Right lobe of liver (tissue), 6 donors: ENCODE data around the gene KRTAP20-4. TPM values are rescaled to one million over a fixed set of nuclear protein-coding genes. Genes with fewer than 3 reads are reported as not detected.

Experiments
- ATAC-seq, 4 donors: fragments of 200-7000 bp; cut with Tn5 transposase; one replicate each; pipeline ENCODE4 v1.9.1; 2020; ENCODE audit warnings: mild to moderate bottlenecking in 4 of 4, moderate library complexity in 4 of 4
- DNase-seq, 3 donors: peaks; one replicate each; pipeline ENCODE4 v3.0.0-alpha.2; 2020
- H3K27ac ChIP-seq, 3 donors: fragments of 200-600 bp; one replicate each; pipeline ENCODE4 v1.8.0; 2022
- H3K27me3 ChIP-seq, 2 donors: fragments of 200-600 bp; one replicate each; pipeline ENCODE4 v1.8.0; 2022
- H3K36me3 ChIP-seq, 4 donors: fragments of 200-600 bp; sonication (generic) in 1 of 4; one replicate each; pipeline versions ENCODE4 v1.5.1 to v1.8.0; 2017 to 2022; ENCODE audit warnings: control low read depth in 1 of 4
- H3K4me1 ChIP-seq, 4 donors: fragments of 200-600 bp; sonication (generic) in 1 of 4; one replicate each; pipeline versions ENCODE4 v1.5.1 to v1.8.0; 2017 to 2022; ENCODE audit warnings: control low read depth in 1 of 4
- H3K4me3 ChIP-seq, 3 donors: fragments of 200-600 bp; one replicate each; pipeline ENCODE4 v1.8.0; 2022
- H3K9me3 ChIP-seq, 4 donors: fragments of 200-600 bp; sonication (generic) in 1 of 4; one replicate each; pipeline versions ENCODE4 v1.5.1 to v1.8.0; 2017 to 2022; ENCODE audit warnings: control low read depth in 1 of 4
- CTCF ChIP-seq, 4 donors: fragments of 200-600 bp in 3 of 4; fragments of 450-650 bp in 1 of 4; IDR thresholded peaks; one replicate each; pipeline versions ENCODE4 v1.5.1 to v1.8.0; 2016 to 2022; ENCODE audit warnings: antibody characterized with exemption in 4 of 4, mild to moderate bottlenecking in 2 of 4
- POLR2A ChIP-seq: fragments of 450-650 bp; IDR thresholded peaks from one replicate; pipeline ENCODE4 v1.6.1; 2017; ENCODE audit warnings: antibody characterized with exemption, mild to moderate bottlenecking
- WGBS: methylation state at CpG from one replicate; pipeline ENCODE4 v1.1.6; 2018; ENCODE audit warnings: low coverage, low lambda C conversion rate; ENCODE audit not compliant: insufficient coverage; ENCODE audit errors: missing lambda C conversion rate; 5-methylcytosine and 5-hydroxymethylcytosine counted together
- intact Hi-C, 2 donors: fragments of 100-400 bp; cut with DNase I; formaldehyde crosslinking; loops; one replicate each; pipeline versions ENCODE4 v1.11.2 to v1.14.1; 2022
- total RNA-seq, 6 experiments: library from RNA; depleted of rRNA in 2 of 6; stranded (reverse); fragments of >200 nt in 2 of 6; fragmentation: NEBNext Ultra II Directional in 3 of 6; extraction: Animal tissue kit (Norgen Biotek cat#: 25700) in 3 of 6; gene quantifications; one replicate each; pipeline versions ENCODE4 v1.1.0 to v1.2.4, GENCODE V29; 2016 to 2023
- donor health status: DM: no; HTN: yes; CAD: no.
- donor health status: DM: no; HTN: no; CAD: no.
- donor health status: DM: no; HTN: no; CAD: no.
- donor health status: DM: no; HTN: yes; CAD: no.
- donor health status: DM: no; HTN: yes; CAD: no.

KRTAP20-4 gene
- total RNA-seq, 6 experiments from 2014 or later: not detected

- intact Hi-C loops: no loop called here
- ATAC-seq: no peak
- Histone ChIP-seq H3K27me3 (no peaks in the 10 kb centered on the region), H3K4me1 (no peaks in the 10 kb centered on the region), H3K27ac (no peak within 1 kb of the TSS), H3K36me3 (no peaks in the 10 kb centered on the region), H3K4me3 (no peak within 1 kb of the TSS), H3K9me3 (no peaks in the 10 kb centered on the region)
- no peak for DNase-seq
- no peak for TF ChIP-seq POLR2A
Measured at GRCh38 chr21:30590297-30590696, 30.1 kb upstream of the KRTAP20-4 start, which contains the start of gene KRTAP22-2. Gene KRTAP22-2, minus strand, starts transcription at chr21:30590397.

- no peak for DNase-seq
- no peaks in the 10 kb centered on the region for H3K4me1 ChIP-seq
- no peaks in the 10 kb centered on the region for H3K36me3 ChIP-seq
- no peaks in the 10 kb centered on the region for H3K27me3 ChIP-seq
- TF ChIP-seq CTCF (IDR thresholded peaks at IDR 0.05) (no peak), POLR2A (no peak)
- intact Hi-C loops: no loop called here
- ATAC-seq: no peak
- WGBS: 79% methylated on average over 3 of the region's 4 CpGs
- H3K9me3 ChIP-seq: no peaks in the 10 kb centered on the region
- no peak within 1 kb of the TSS for H3K4me3 ChIP-seq
- H3K27ac ChIP-seq: no peak within 1 kb of the TSS
Measured at GRCh38 chr21:30592140-30592539, 28.3 kb upstream of the KRTAP20-4 start, which contains the start of gene KRTAP6-3. Gene KRTAP6-3, plus strand, starts transcription at chr21:30592440. Its CDS starts 6 bp downstream, at chr21:30592446.

DNA sequence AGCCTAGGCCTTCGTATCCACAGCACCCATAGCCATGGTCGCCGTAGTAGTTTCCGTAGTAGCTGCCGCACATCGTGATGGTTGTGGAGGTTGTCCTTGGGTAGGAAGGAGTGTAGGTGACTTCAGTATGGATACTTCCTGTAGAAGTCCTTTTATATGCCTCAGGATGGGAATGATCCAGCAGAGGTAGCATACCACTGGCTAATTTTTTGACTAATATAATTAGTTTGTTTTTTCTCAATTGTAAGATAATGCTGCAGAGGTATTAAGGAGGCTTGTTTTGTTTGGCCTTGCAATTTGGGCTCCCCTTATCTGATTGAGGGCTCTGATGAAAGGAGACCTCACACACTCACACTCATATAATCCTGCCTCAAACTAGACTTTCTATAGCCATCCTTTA lies 21.6 kb upstream of the KRTAP20-4 start, which contains the start of gene KRTAP6-2:
Gene KRTAP6-2 (minus strand): TSS at position 101 of the 400 bp plus-strand sequence. CDS start 28 bp downstream, at position 73.
- no peaks in the 10 kb centered on the region for H3K27me3 ChIP-seq
- no peak for ATAC-seq
- WGBS: no CpG with 5 or more reads among the region's 6 CpGs

DNA sequence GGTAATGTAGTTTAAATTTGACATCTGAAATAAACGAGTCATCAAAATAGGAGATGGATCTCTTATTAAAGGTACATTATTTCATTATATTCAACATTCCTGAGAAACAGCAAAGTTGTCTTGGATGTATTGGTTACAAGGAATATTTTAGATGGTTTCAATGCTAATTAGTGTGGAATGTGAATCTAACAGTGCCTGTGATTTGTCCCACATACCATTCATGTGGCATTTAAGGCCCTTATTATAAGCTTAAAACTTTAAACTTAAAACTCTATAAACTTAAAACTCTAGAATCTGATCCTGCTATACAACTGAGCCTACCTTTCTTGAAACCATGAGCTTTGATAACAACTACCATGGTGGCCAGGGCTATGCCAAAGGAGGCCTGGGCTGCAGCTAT lies 19.6 kb upstream of the KRTAP20-4 start, which contains the start of gene KRTAP22-1:
Gene KRTAP22-1 (plus strand): TSS at position 301 of the 400 bp plus-strand sequence.
- WGBS: 17% methylated on average over 1 of the region's 1 CpG
- intact Hi-C loops: no loop called here

More for the DNA sequence above, 21.6 kb upstream of the KRTAP20-4 start, which contains the start of gene KRTAP6-2:
- H3K4me3 ChIP-seq: no peak within 1 kb of the TSS
- DNase-seq: no peak
- intact Hi-C loops: no loop called here
- no peaks in the 10 kb centered on the region for H3K9me3 ChIP-seq
- H3K36me3 ChIP-seq: no peaks in the 10 kb centered on the region
- H3K4me1 ChIP-seq: no peaks in the 10 kb centered on the region
- no peak within 1 kb of the TSS for H3K27ac ChIP-seq
- TF ChIP-seq POLR2A (no peak), CTCF (IDR thresholded peaks at IDR 0.05) (no peak)

DNA sequence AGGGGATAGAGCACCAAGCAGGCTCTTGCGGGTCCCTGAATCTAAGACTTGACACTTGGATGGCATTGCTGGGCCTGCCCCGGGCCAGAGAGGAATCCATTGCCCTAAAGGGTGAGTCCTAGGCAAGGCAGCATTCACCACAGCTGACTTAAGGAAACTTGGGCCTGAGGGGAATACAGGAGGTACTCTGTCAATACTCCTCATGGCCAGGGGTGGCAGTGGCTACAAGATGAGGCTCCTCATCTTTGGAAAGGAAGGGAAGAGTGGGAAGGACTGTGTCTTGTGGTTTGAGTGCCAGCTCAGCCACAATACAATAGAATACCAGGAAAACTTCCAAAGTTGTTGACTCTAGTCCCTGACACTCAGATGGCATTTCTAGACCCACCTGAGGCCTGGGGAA lies 14.5 kb upstream of the KRTAP20-4 start:
- intact Hi-C loops: no loop called here
- no peak for ATAC-seq
- no CpG with 5 or more reads among the region's 2 CpGs for WGBS

More for the DNA sequence above, 19.6 kb upstream of the KRTAP20-4 start, which contains the start of gene KRTAP22-1:
- H3K4me3 ChIP-seq: no peak within 1 kb of the TSS
- TF ChIP-seq POLR2A (no peak), CTCF (IDR thresholded peaks at IDR 0.05) (no peak)
- ATAC-seq (no peak), DNase-seq (no peak)
- no peaks in the 10 kb centered on the region for H3K27me3 ChIP-seq
- H3K36me3 ChIP-seq: no peaks in the 10 kb centered on the region
- H3K27ac ChIP-seq: no peak within 1 kb of the TSS
- H3K4me1 ChIP-seq: no peaks in the 10 kb centered on the region
- H3K9me3 ChIP-seq: no peaks in the 10 kb centered on the region

More for the DNA sequence above, 14.5 kb upstream of the KRTAP20-4 start:
- no peaks in the 10 kb centered on the region for H3K36me3 ChIP-seq
- H3K4me1 ChIP-seq: no peaks in the 10 kb centered on the region
- TF ChIP-seq POLR2A (no peak), CTCF (IDR thresholded peaks at IDR 0.05) (no peak)
- no peaks in the 10 kb centered on the region for H3K27me3 ChIP-seq
- DNase-seq: no peak
- no peak overlapping the region for H3K4me3 ChIP-seq
- H3K27ac ChIP-seq: no peak overlapping the region
- no peaks in the 10 kb centered on the region for H3K9me3 ChIP-seq
